ENCODE data around the gene LTBP1.

DNA sequence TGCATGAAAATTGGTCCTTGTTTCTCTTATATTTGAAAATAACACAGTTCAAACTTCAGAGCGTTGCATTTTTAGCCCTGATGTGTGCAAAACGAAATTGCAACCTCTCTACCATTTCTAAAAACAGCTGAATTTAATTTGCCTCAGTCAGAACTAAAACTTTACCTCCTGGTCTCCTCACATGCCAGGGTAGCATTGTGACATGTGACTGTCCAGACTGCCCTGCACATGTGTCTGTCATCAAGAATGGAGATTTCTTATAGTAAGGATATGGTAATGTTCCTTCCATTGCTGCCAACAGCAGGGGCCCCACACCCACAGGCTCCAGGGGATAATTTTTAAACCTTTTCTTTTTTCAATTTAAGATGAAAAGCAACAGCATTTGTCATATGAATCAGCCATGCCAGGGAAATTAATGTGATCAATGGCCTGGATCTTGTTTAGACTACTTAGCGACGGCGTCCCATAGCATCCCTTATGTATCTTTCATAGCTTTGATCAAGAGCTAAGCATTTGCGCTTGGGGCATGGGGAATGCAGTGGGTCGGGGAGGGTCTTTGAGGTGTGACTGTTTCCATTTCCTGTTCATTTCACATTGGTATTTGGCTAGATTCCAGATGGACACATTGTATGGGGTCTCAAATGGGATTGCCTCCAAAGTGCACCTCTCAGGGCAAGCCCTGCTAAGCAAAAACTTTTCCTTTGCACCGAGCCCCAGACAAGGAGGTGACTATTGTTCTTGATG lies 437.3 kb downstream of the LTBP1 start:
- TF ChIP-seq, protein P1, sequence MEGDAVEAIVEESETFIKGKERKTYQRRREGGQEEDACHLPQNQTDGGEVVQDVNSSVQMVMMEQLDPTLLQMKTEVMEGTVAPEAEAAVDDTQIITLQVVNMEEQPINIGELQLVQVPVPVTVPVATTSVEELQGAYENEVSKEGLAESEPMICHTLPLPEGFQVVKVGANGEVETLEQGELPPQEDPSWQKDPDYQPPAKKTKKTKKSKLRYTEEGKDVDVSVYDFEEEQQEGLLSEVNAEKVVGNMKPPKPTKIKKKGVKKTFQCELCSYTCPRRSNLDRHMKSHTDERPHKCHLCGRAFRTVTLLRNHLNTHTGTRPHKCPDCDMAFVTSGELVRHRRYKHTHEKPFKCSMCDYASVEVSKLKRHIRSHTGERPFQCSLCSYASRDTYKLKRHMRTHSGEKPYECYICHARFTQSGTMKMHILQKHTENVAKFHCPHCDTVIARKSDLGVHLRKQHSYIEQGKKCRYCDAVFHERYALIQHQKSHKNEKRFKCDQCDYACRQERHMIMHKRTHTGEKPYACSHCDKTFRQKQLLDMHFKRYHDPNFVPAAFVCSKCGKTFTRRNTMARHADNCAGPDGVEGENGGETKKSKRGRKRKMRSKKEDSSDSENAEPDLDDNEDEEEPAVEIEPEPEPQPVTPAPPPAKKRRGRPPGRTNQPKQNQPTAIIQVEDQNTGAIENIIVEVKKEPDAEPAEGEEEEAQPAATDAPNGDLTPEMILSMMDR (IDR thresholded peaks at IDR 0.05), result no peak
- TF ChIP-seq POLR2AphosphoS5 (IDR thresholded peaks at IDR 0.05; ENCODE audit: low read depth, low read length), result no peak

All from Panc1 (cell line).